GM12873 (cell line): Measurements from ENCODE around the gene ZNF385B.

ENCODE experiments used
- CTCF ChIP-seq: IDR thresholded peaks from 2 replicates; pipeline ENCODE4 v1.5.1; 2012; ENCODE audit warnings: low read depth, mild to moderate bottlenecking, moderate library complexity, low read length, control low read depth; ENCODE audit not compliant: insufficient read depth; ENCODE audit errors: missing control alignments

ZNF385B gene

GRCh38 chr2:179854891-179855290, 6.5 kb downstream of the ZNF385B start:
- TF ChIP-seq CTCF: no peak

GRCh38 chr2:179853108-179853507, 8.3 kb downstream of the ZNF385B start:
- no peak for TF ChIP-seq CTCF

- TF ChIP-seq CTCF: no peak
These were observed 11.2 kb downstream of the ZNF385B start for GRCh38 chr2:179850188-179850587.

- TF ChIP-seq CTCF: no peak
These were observed 11.7 kb downstream of the ZNF385B start for GRCh38 chr2:179849719-179850118.

GRCh38 chr2:179843541-179843940, 17.9 kb downstream of the ZNF385B start:
- TF ChIP-seq CTCF: no peak

- TF ChIP-seq CTCF: peak; percentile 43
These were observed 18.8 kb downstream of the ZNF385B start for GRCh38 chr2:179842498-179843153.

GRCh38 chr2:179840840-179841239, 20.6 kb downstream of the ZNF385B start:
- TF ChIP-seq CTCF: no peak
